ENCODE data around the gene MYH9.
A peak's percentile ranks its signal among the peaks of the same experiment; 100 is the strongest.
"Not testable (repeated sequence)": the region's sequence is repeated elsewhere in the genome, so short reads cannot be mapped to it uniquely, and the experiment has no call there.

Gene MYH9

DNA sequence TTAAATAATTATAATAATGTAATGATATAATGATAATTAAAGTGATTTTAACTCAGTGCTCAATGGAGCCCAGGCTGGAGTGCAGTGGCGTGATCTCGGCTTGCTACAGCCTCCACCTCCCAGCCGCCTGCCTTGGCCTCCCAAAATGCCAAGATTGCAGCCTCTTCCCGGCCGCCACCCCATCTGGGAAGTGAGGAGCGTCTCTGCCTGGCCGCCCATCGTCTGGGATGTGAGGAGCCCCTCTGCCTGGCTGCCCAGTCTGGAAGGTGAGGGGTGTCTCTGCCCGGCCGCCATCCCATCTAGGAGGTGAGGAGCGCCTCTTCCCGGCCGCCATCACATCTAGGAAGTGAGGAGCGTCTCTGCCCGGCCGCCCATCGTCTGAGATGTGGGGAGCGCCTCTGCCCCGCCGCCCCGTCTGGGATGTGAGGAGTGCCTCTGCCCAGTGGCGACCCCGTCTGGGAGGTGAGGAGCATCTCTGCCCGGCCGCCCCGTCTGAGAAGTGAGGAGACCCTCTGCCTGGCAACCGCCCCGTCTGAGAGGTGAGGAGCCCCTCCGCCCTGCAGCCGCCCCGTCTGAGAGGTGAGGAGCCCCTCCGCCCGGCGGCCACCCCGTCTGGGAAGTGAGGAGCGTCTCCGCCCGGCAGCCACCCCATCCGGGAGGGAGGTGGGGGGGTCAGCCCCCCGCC is 97.2 kb downstream of the MYH9 start:
- not testable (repeated sequence) for DNase-seq (ENCODE audit: low read depth); H3K4me3 ChIP-seq (ENCODE audit: low read length); H3K27me3 ChIP-seq (replicated peaks; ENCODE audit: control insufficient read depth, insufficient read depth, low read length); H3K9me3 ChIP-seq (ENCODE audit: control insufficient read depth, low read length); H3K4me1 ChIP-seq (ENCODE audit: control insufficient read depth, insufficient read depth, low read length); H3K9ac ChIP-seq (ENCODE audit: low read length)
- peaks cover 82% of the 10 kb centered on the region for H3K36me3 ChIP-seq (ENCODE audit: control insufficient read depth, insufficient read depth, low read length, severe bottlenecking)

DNA sequence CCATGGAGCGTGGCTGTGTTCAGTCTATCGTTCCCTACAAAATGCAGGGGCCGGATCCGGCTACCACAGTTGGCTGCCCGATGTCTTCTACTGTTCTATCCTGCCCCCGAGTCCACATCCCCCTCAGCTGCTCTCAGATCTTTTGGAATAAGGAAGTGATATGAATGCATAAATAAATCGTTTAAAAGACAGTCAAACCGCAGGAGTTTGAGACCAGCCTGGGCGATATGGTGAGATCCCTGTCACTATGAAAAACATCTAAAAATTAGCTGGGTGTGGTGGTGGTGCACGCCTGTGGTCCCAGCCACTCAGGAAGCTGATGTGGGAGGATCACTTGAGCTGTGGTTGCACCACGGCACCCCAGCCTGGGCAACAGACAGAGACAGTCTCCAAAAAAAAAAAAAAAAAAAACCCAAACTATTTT is 97.8 kb downstream of the MYH9 start:
- H3K27me3 ChIP-seq (replicated peaks; ENCODE audit: control insufficient read depth, insufficient read depth, low read length); H3K9ac ChIP-seq (ENCODE audit: low read length); H3K4me1 ChIP-seq (ENCODE audit: control insufficient read depth, insufficient read depth, low read length); H3K4me3 ChIP-seq (ENCODE audit: low read length); DNase-seq (ENCODE audit: low read depth); H3K9me3 ChIP-seq (ENCODE audit: control insufficient read depth, low read length): not testable (repeated sequence)
- H3K36me3 ChIP-seq (ENCODE audit: control insufficient read depth, insufficient read depth, low read length, severe bottlenecking): peaks cover 82% of the 10 kb centered on the region

DNA sequence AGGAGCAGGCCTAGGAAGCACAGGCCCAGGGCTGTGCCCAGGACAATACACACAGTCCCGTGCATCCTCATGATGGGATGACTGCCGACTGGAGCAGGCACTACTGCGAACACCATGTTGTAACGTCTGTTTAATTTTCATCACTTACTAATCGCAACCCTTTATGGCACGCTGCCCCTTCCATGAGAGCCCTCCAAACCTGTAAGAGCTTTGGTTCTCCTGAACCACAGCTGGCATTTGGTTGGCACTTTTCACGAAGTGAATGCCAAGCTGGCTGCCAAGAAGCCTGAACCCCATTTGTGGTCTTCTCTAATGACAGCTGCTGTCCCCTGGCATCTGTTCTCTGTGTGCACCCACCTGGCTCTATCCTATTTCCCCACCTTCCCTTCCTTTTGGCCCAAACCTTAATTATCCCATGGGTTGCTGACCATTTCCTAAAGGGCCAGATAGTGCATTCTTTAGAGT is 98.3 kb downstream of the MYH9 start:
- Histone ChIP-seq H3K9ac (ENCODE audit: low read length) (no peak overlapping the region), H3K9me3 (ENCODE audit: control insufficient read depth, low read length) (no peaks in the 10 kb centered on the region), H3K36me3 (ENCODE audit: control insufficient read depth, insufficient read depth, low read length, severe bottlenecking) (peaks cover 82% of the 10 kb centered on the region), H3K27me3 (replicated peaks; ENCODE audit: control insufficient read depth, insufficient read depth, low read length) (no peaks in the 10 kb centered on the region), H3K4me1 (ENCODE audit: control insufficient read depth, insufficient read depth, low read length) (peaks cover 10% of the 10 kb centered on the region), H3K4me3 (ENCODE audit: low read length) (no peak overlapping the region)
- DNase-seq (ENCODE audit: low read depth): no peak

DNA sequence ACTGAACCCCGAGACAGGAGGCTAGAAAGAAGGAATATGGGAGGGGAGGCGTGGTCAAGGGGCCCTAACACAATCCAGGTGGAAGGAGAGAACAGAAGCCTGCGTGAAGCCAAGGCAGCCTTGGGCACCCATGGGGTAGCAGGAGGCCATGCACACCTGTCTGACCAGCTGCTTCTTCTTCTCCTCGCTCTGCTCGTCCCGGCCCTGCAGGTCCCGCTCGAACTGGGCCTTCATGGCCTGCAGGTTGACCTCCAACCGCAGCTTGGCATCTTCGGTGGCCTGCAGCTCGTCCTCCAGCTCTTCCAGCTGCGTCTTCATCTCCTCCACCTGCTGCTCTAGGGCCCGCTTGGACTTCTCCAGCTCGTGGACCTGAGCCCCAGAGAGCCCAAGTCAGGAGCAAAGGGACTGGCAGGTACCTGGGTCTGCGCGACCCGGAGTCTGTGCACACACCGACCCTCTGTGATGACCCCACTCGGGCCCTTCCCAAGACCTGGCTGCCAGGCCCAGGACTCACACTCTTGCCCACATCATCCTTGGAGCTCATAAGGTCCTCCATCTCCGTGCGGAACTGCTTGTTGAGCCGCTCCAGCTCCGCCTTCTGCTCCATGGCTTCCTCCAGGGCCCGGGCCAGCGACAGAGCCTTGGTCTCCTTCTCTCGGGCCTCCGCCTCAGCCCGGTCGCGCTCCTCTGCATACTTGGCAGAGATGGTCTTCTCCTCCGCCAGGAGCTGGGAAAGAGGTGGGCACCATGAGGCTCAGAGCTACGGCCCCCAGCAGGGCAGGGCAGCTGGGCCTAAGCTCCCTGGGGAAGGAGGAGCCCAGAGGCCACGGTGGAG is 99.0 kb downstream of the MYH9 start:
- DNase-seq (ENCODE audit: low read depth): no peak
- Histone ChIP-seq H3K9ac (ENCODE audit: low read length) (no peak overlapping the region), H3K4me3 (ENCODE audit: low read length) (no peak overlapping the region), H3K4me1 (ENCODE audit: control insufficient read depth, insufficient read depth, low read length) (peaks cover 10% of the 10 kb centered on the region), H3K9me3 (ENCODE audit: control insufficient read depth, low read length) (no peaks in the 10 kb centered on the region), H3K27me3 (replicated peaks; ENCODE audit: control insufficient read depth, insufficient read depth, low read length) (no peaks in the 10 kb centered on the region), H3K36me3 (ENCODE audit: control insufficient read depth, insufficient read depth, low read length, severe bottlenecking) (peaks cover 82% of the 10 kb centered on the region)

DNA sequence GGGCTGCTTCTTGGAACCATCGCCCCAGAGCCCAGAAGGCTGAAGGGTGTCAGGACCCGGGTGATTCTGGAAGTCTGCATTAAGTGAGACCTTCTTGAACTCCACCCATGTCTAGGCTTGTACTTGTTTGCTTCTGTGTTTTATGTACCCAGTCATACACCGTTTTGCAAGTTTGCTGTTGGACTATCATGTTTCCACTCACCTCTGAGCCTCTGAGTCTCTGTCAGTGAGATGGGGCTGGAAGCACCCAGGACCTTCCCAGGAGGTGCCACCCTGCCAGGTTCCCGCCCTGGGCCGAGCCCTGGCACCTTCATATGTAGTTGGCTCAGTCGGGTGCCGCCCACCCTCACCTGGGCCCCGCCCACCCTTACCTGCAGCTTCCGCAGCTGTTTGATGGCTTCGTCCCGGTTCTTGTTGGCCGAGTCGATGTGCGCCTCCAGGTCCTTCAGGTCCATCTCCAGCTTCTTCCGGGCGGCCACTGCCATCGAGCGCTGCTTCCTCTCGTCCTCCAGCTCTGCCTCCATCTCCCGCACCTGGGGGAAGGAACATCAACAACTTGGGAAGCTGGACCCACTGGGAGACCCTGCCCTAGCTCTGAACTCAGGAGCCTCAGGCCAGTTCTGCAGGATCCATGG is 99.8 kb downstream of the MYH9 start:
- Histone ChIP-seq H3K9me3 (ENCODE audit: control insufficient read depth, low read length) (no peaks in the 10 kb centered on the region), H3K9ac (ENCODE audit: low read length) (no peak overlapping the region), H3K27me3 (replicated peaks; ENCODE audit: control insufficient read depth, insufficient read depth, low read length) (no peaks in the 10 kb centered on the region), H3K4me3 (ENCODE audit: low read length) (no peak overlapping the region), H3K36me3 (ENCODE audit: control insufficient read depth, insufficient read depth, low read length, severe bottlenecking) (peaks cover 81% of the 10 kb centered on the region), H3K4me1 (ENCODE audit: control insufficient read depth, insufficient read depth, low read length) (peaks cover 10% of the 10 kb centered on the region)
- DNase-seq (ENCODE audit: low read depth): no peak

DNA sequence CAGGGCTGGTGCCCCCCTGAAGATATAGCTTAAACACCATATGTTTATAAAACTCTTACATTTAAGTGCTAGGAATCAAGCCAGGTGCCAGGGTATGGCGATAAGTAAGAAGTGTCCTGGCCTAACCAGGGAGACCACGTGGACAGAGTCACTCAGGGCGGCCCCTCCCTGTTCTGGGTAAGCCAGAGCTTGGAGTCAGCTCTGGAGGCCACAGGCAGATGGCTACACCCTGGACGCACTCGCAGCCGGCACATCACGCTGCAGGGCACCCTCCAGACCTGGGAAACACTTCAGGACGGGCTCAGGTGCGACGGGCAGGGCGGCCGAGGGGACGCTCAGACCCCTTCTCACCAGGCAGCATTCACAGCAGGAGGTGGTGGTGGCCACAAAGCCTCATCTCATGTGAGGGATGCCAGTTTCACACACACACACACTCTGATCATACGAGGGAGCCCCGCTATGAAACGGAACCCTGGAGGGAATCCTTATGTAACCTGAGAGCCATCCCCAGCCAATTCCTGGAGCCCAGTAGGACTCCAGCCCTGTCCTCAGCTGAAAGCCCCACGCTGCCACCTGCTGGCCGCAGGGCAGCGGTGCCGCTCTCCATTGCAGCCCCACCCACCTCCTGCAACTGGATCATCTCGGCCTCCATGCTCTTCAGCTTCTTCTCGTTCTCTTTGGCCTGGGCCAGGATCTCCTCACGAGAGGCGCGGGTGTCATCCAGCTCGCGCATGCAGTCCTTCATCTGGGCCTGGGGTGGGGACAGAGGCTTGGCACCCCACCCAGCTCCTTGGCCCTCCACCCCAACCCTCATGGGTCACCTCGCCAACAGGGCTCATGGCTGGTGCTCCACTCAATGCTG is 101.4 kb downstream of the MYH9 start:
- Histone ChIP-seq H3K4me1 (ENCODE audit: control insufficient read depth, insufficient read depth, low read length) (peaks cover 10% of the 10 kb centered on the region), H3K9me3 (ENCODE audit: control insufficient read depth, low read length) (no peaks in the 10 kb centered on the region), H3K4me3 (ENCODE audit: low read length) (no peak overlapping the region), H3K27me3 (replicated peaks; ENCODE audit: control insufficient read depth, insufficient read depth, low read length) (no peaks in the 10 kb centered on the region), H3K9ac (ENCODE audit: low read length) (peak overlapping the region; percentile 62), H3K36me3 (ENCODE audit: control insufficient read depth, insufficient read depth, low read length, severe bottlenecking) (peaks cover 82% of the 10 kb centered on the region)
- peak; percentile 84 for DNase-seq (ENCODE audit: low read depth)

DNA sequence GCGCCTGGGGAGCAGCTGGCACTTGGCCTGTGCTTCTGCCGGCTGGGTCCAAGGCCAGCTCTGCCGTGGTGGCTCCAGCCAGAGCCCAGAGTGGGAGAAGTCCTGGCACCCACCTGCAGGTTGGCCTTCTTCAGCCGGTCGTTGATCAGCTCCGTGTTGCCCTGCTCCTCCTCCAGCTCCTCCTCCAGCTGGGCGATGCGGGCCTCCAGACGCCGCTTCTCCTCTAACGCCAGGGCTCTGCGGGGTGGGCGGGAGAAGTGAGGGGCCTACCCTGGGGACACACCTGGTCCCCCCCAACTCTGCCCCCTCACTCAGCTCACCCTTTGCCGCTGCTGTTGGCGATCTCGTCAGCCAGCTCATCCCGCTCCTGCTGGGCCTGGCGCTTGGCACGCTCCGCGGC is 102.2 kb downstream of the MYH9 start:
- DNase-seq (ENCODE audit: low read depth): no peak
- Histone ChIP-seq H3K27me3 (replicated peaks; ENCODE audit: control insufficient read depth, insufficient read depth, low read length) (no peaks in the 10 kb centered on the region), H3K9me3 (ENCODE audit: control insufficient read depth, low read length) (no peaks in the 10 kb centered on the region), H3K9ac (ENCODE audit: low read length) (no peak overlapping the region), H3K36me3 (ENCODE audit: control insufficient read depth, insufficient read depth, low read length, severe bottlenecking) (peaks cover 88% of the 10 kb centered on the region), H3K4me1 (ENCODE audit: control insufficient read depth, insufficient read depth, low read length) (peaks cover 10% of the 10 kb centered on the region), H3K4me3 (ENCODE audit: low read length) (no peak overlapping the region)

DNA sequence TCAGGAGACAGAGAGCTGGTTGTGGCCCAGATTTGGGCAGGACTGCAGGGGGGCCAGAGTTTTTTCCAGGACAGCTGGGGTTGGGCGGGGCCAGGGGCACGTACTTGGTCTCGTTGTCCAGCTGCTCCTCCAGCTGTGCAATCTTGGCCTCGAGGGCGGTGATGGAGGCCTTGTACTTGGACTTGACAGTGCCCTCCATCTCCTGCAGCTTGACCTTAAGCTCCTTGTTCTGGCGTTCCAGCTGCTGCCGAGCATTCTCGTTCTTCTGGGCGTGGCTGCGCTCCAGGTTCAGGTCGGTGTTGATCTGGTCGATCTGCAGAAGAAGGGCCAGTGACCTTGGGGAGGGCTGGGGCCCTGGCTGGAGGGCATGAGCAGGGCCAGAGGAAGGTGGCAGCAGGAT is 102.8 kb downstream of the MYH9 start:
- DNase-seq (ENCODE audit: low read depth): no peak
- Histone ChIP-seq H3K4me1 (ENCODE audit: control insufficient read depth, insufficient read depth, low read length) (peaks cover 10% of the 10 kb centered on the region), H3K36me3 (ENCODE audit: control insufficient read depth, insufficient read depth, low read length, severe bottlenecking) (peaks cover 87% of the 10 kb centered on the region), H3K9ac (ENCODE audit: low read length) (no peak overlapping the region), H3K4me3 (ENCODE audit: low read length) (no peak overlapping the region), H3K9me3 (ENCODE audit: control insufficient read depth, low read length) (no peaks in the 10 kb centered on the region), H3K27me3 (replicated peaks; ENCODE audit: control insufficient read depth, insufficient read depth, low read length) (no peaks in the 10 kb centered on the region)

DNA sequence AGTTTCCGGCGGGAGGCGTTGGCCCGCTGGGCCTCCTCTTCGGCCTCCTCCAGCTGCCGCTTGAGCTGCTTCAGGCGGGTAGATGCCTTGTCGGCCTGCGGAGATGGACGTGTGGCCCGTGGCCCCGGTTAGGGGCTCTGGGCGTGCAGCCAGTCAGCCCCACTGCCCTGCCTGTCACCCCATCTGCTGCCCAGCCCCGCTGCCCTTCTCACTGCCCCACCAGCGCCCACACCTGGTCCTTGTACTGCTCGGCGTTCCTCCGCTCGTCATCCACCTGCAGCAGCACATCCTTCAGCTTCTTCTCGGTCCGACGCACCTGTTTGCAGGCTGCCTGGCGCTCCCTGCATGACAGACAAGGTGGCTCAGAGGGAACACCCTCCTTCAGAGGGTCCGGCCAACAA is 103.6 kb downstream of the MYH9 start:
- Histone ChIP-seq H3K9ac (ENCODE audit: low read length) (no peak overlapping the region), H3K27me3 (replicated peaks; ENCODE audit: control insufficient read depth, insufficient read depth, low read length) (no peaks in the 10 kb centered on the region), H3K4me3 (ENCODE audit: low read length) (no peak overlapping the region), H3K36me3 (ENCODE audit: control insufficient read depth, insufficient read depth, low read length, severe bottlenecking) (peaks cover 78% of the 10 kb centered on the region), H3K9me3 (ENCODE audit: control insufficient read depth, low read length) (no peaks in the 10 kb centered on the region), H3K4me1 (ENCODE audit: control insufficient read depth, insufficient read depth, low read length) (peaks cover 18% of the 10 kb centered on the region)
- DNase-seq (ENCODE audit: low read depth): no peak

DNA sequence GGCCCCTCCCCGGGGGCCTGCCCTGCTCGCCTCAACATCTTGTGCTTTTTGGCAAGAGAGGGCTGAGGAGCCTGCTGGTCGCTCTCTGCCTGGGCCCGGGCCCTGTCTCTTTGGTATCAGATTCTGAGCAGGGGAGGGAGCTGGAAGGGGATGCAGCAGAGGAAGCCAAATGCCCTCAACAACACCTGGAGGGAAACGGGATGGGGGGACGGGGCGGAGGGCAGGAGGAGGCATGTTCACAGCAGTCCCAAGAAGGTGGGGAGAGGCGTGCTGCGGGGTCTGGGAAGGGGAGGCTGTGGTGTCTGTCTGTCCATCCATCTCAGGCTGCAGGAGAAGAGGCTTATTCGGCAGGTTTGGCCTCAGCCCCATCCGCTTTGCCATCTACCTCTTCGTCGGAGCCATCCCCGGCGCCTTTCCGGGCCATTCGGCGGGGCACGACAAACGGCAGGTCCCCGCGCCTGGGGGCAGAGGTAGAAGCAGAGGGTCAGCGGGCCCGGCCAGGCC is 105.4 kb downstream of the MYH9 start:
- no peaks in the 10 kb centered on the region for H3K27me3 ChIP-seq (replicated peaks; ENCODE audit: control insufficient read depth, insufficient read depth, low read length)
- peaks cover 61% of the 10 kb centered on the region for H3K36me3 ChIP-seq (ENCODE audit: control insufficient read depth, insufficient read depth, low read length, severe bottlenecking)

More for the DNA sequence above, 105.4 kb downstream of the MYH9 start:
- Histone ChIP-seq H3K9ac (ENCODE audit: low read length) (no peak overlapping the region), H3K9me3 (ENCODE audit: control insufficient read depth, low read length) (no peaks in the 10 kb centered on the region), H3K4me1 (ENCODE audit: control insufficient read depth, insufficient read depth, low read length) (peaks cover 31% of the 10 kb centered on the region), H3K4me3 (ENCODE audit: low read length) (no peak overlapping the region)
- no peak for DNase-seq (ENCODE audit: low read depth)
